K562 (cell line): ENCODE data around the gene LITAF. TPM values are rescaled to one million over a fixed set of nuclear protein-coding genes. Genes with fewer than 3 reads are reported as not detected.

Experiments
- ATAC-seq: fragments of 200-7000 bp; cut with Tn5 transposase; 3 replicates; pipeline ENCODE4 v1.9.1; 2020; ENCODE audit warnings: moderate library complexity
- BruUV-seq: library from RNA; stranded (reverse); fragments of 400-500 nt; replicated peaks from 2 replicates; lab custom pipeline; 2021; lab: Mats Ljungman, UMichigan
- CTCF ChIA-PET: fragments of 300-600 bp; formaldehyde crosslinking; extraction: SDS; loops from one replicate; lab custom pipeline; 2021; ENCODE audit warnings: low intra/inter-chr PET ratio; lab: Yijun Ruan, JAX
- POLR2A ChIA-PET: fragments of 300-600, 350-650 bp; sonication (Branson Sonifier 250); formaldehyde crosslinking; extraction: SDS; loops from one replicate; lab custom pipeline; 2021; ENCODE audit warnings: antibody characterized with exemption, inconsistent platforms; lab: Yijun Ruan, JAX
- DNase-seq, 4 experiments: peaks; one replicate each; pipeline versions ENCODE4 v3.0.0 to v3.0.0-alpha.2; 2011 to 2018; ENCODE audit warnings: low spot score in 3 of 4, mixed read lengths in 3 of 4; ENCODE audit errors: extremely low read depth in 1 of 4
- FAIRE-seq: peaks from 2 replicates; lab custom pipeline; 2011; peaks lifted over from hg19 to GRCh38; lab: Jason Lieb, UNC
- H2AFZ ChIP-seq: 2 replicates; pipeline ENCODE4 v1.6.0; 2011; ENCODE audit warnings: low read depth, low read length, control low read depth, inconsistent platforms
- H3K27ac ChIP-seq: fragments of 200-600 bp; 3 replicates; pipeline ENCODE4 v1.8.0; 2011; ENCODE audit warnings: low read depth, mild to moderate bottlenecking, control low read depth, inconsistent platforms, low read length, moderate library complexity, mixed read lengths; ENCODE audit errors: extremely low read depth
- H3K27me3 ChIP-seq, 2 experiments: fragments of 300-600 bp in 1 of 2; 2 replicates in 1 of 2; 3 replicates in 1 of 2; pipeline versions ENCODE4 v1.6.0 to v1.8.0; 2011; ENCODE audit warnings: inconsistent platforms in 2 of 2, low read length in 2 of 2, mild to moderate bottlenecking in 1 of 2, mixed read lengths in 1 of 2, moderate library complexity in 1 of 2; ENCODE audit not compliant: control insufficient read depth in 2 of 2, insufficient read depth in 2 of 2
- H3K36me3 ChIP-seq: fragments of 300-600 bp; 3 replicates; pipeline ENCODE4 v1.8.0; 2011; ENCODE audit warnings: mild to moderate bottlenecking, low read length, inconsistent platforms; ENCODE audit not compliant: control insufficient read depth, insufficient read depth
- H3K4me1 ChIP-seq, 2 experiments: fragments of 200-600 bp in 1 of 2; replicated peaks in 1 of 2; 2 replicates in 1 of 2; 3 replicates in 1 of 2; pipeline versions ENCODE4 v1.5.1 to v1.8.0; 2011; ENCODE audit warnings: inconsistent platforms in 2 of 2, low read length in 2 of 2, mild to moderate bottlenecking in 1 of 2, mixed read lengths in 1 of 2, moderate library complexity in 1 of 2; ENCODE audit not compliant: control insufficient read depth in 2 of 2, insufficient read depth in 2 of 2
- H3K4me2 ChIP-seq: 2 replicates; pipeline ENCODE4 v1.6.1; 2011; ENCODE audit warnings: low read length, control low read depth, inconsistent platforms, mixed read lengths; ENCODE audit not compliant: insufficient read depth
- H3K4me3 ChIP-seq: fragments of 200-600 bp; sonication (generic), shearing (Covaris generic); 2 replicates; pipeline ENCODE4 v1.5.1; 2016; ENCODE audit warnings: control low read depth, inconsistent platforms
- H3K79me2 ChIP-seq: fragments of 200-600 bp; 3 replicates; pipeline ENCODE4 v1.8.0; 2011; ENCODE audit warnings: low read length, inconsistent platforms; ENCODE audit not compliant: control insufficient read depth, insufficient read depth
- H3K9ac ChIP-seq, 2 experiments: 2 replicates each; pipeline versions ENCODE4 v1.6.0 to v1.6.1; 2011; ENCODE audit warnings: low read depth in 2 of 2, low read length in 2 of 2, control low read depth in 1 of 2, inconsistent platforms in 1 of 2, mild to moderate bottlenecking in 1 of 2, mixed read lengths in 1 of 2; ENCODE audit not compliant: insufficient read depth in 1 of 2
- H3K9me1 ChIP-seq: one replicate; pipeline ENCODE4 v1.6.0; 2011; ENCODE audit warnings: inconsistent platforms, mild to moderate bottlenecking, low read length, moderate library complexity; ENCODE audit not compliant: control insufficient read depth, insufficient read depth
- H3K9me3 ChIP-seq: replicated peaks from 2 replicates; pipeline ENCODE4 v1.5.1; 2011; ENCODE audit warnings: low read depth, low read length, inconsistent platforms; ENCODE audit not compliant: control insufficient read depth, insufficient read depth
- H4K20me1 ChIP-seq: replicated peaks from 2 replicates; pipeline ENCODE4 v1.6.1; 2011; ENCODE audit warnings: low read length, inconsistent platforms, mixed read lengths; ENCODE audit not compliant: control insufficient read depth, insufficient read depth
- BRCA1 ChIP-seq, 2 experiments: fragments of 450-650 bp in 1 of 2; sonication (generic) in 1 of 2; formaldehyde crosslinking in 1 of 2; IDR thresholded peaks; 2 replicates each; pipeline versions ENCODE4 v1.5.0 to v1.6.1; 2017 to 2020; ENCODE audit warnings: mild to moderate bottlenecking in 1 of 2, missing genetic modification reagents in 1 of 2
- C11orf30 ChIP-seq: fragments of 450-650 bp; IDR thresholded peaks from 2 replicates; pipeline ENCODE4 v1.6.1; 2016; ENCODE audit warnings: low read depth, mild to moderate bottlenecking
- DPF2 ChIP-seq: fragments of 450-650 bp; IDR thresholded peaks from 2 replicates; pipeline ENCODE4 v1.6.1; 2016
- ETV6 ChIP-seq, 3 experiments: fragments of 150-350 bp in 1 of 3; sonication (generic) in 1 of 3; formaldehyde crosslinking in 1 of 3; IDR thresholded peaks; 2 replicates each; pipeline versions ENCODE4 v1.6.1 to v1.8.0; 2014 to 2022; ENCODE audit warnings: borderline replicate concordance in 2 of 3, low read depth in 2 of 3, antibody characterized with exemption in 1 of 3, low read length in 1 of 3, mild to moderate bottlenecking in 1 of 3, missing genetic modification reagents in 1 of 3
- IFI16 ChIP-seq: fragments of 250-450 bp; sonication (Bioruptor Pico); IDR thresholded peaks from 2 replicates; pipeline ENCODE4 v2.1.2; 2022; ENCODE audit warnings: mild to moderate bottlenecking, inconsistent platforms
- KLF1 ChIP-seq: fragments of 450-650 bp; IDR thresholded peaks from 2 replicates; pipeline ENCODE4 v1.6.1; 2016; ENCODE audit warnings: missing genetic modification characterization, missing compliant biosample characterization
- NFYB ChIP-seq: IDR thresholded peaks from 2 replicates; pipeline ENCODE4 v1.6.1; 2011; ENCODE audit warnings: mild to moderate bottlenecking, moderate library complexity; ENCODE audit not compliant: insufficient read length; ENCODE audit errors: extremely low read depth
- OTX1 ChIP-seq: fragments of 450-650 bp; formaldehyde crosslinking; IDR thresholded peaks from 2 replicates; pipeline ENCODE4 v1.4.0; 2022; ENCODE audit warnings: mild to moderate bottlenecking
- RBM25 ChIP-seq: fragments of 200-400 bp; formaldehyde crosslinking; IDR thresholded peaks from 2 replicates; pipeline ENCODE4 v1.6.1; 2018; ENCODE audit warnings: low read length, low read depth, moderate library complexity; ENCODE audit not compliant: severe bottlenecking
- SMC3 ChIP-seq: conservative IDR thresholded peaks from 2 replicates; pipeline ENCODE4 v1.6.1; 2011; ENCODE audit warnings: low read depth, low read length, improper control_type of control experiment; ENCODE audit not compliant: insufficient read depth
- SREBF2 ChIP-seq: sonication (generic); formaldehyde crosslinking; IDR thresholded peaks from 2 replicates; pipeline ENCODE4 v1.4.0; 2020; ENCODE audit warnings: mild to moderate bottlenecking, missing genetic modification reagents
- TAL1 ChIP-seq: fragments of 450-650 bp; IDR thresholded peaks from 2 replicates; pipeline ENCODE4 v1.6.1; 2016; ENCODE audit warnings: mild to moderate bottlenecking
- ZBTB17 ChIP-seq: fragments of 450-650 bp; formaldehyde crosslinking; IDR thresholded peaks from 2 replicates; pipeline ENCODE4 v1.4.0; 2020; ENCODE audit warnings: mild to moderate bottlenecking
- ZKSCAN1 ChIP-seq: fragments of 150-350 bp; IDR thresholded peaks from 2 replicates; pipeline ENCODE4 v1.6.1; 2016; ENCODE audit warnings: low read depth, low read length
- ZNF75A ChIP-seq: fragments of 450-650 bp; formaldehyde crosslinking; IDR thresholded peaks from 2 replicates; pipeline ENCODE4 v1.4.0; 2020; ENCODE audit warnings: mild to moderate bottlenecking
- ZNF76 ChIP-seq: fragments of 250-450 bp; sonication (Bioruptor Pico); IDR thresholded peaks from 2 replicates; pipeline ENCODE4 v1.4.0; 2020; ENCODE audit warnings: mild to moderate bottlenecking, moderate library complexity, borderline replicate concordance
- ZNF79 ChIP-seq: fragments of 250-450 bp; sonication (Bioruptor Pico); IDR thresholded peaks from 2 replicates; pipeline ENCODE4 v1.4.0; 2020; ENCODE audit warnings: low read depth, mild to moderate bottlenecking, moderate library complexity
- ZSCAN29 ChIP-seq: fragments of 450-650 bp; IDR thresholded peaks from 2 replicates; pipeline ENCODE4 v1.6.1; 2017
- WGBS: fragments of 100-300 bp; shearing (Covaris generic); methylation state at CpG from one replicate; pipeline ENCODE4 v1.1.6; 2016; ENCODE audit warnings: low coverage, mixed read lengths; ENCODE audit not compliant: insufficient coverage; ENCODE audit errors: missing lambda C conversion rate; 5-methylcytosine and 5-hydroxymethylcytosine counted together
- in situ Hi-C: fragments of 300-500 bp; cut with MboI; formaldehyde crosslinking; loops from 4 replicates; pipeline ENCODE4 v1.15.0; 2018; ENCODE audit warnings: inconsistent platforms, mixed read lengths
- intact Hi-C: fragments of 100-400 bp; cut with micrococcal nuclease; formaldehyde crosslinking; loops from 2 replicates; pipeline ENCODE4 v1.14.2; 2022
- polyA plus RNA-seq, 8 experiments: library from polyadenylated mRNA; depleted of rRNA in 4 of 8; stranded (reverse) in 5 of 8; unstranded in 3 of 8; fragments of >200 nt; fragmentation: Nextera tagmentation in 2 of 8; fragmentation: Illumina TruSeq in 1 of 8; extraction: Ambion mirVana in 2 of 8; extraction: Trizol in 1 of 8; gene quantifications; 2 replicates each; pipeline versions ENCODE4 v1.2.1 to v1.2.3, GENCODE V29; 2011 to 2014; ENCODE audit warnings: inconsistent platforms in 1 of 8, missing spikeins in 1 of 8
- total RNA-seq, 7 experiments: library from RNA; depleted of rRNA in 6 of 7; stranded (reverse); fragments of >200 nt in 6 of 7; fragmentation: Illumina TruSeq in 2 of 7; extraction: Trizol in 2 of 7; gene quantifications; 2 replicates each; pipeline versions ENCODE4 v1.2.1 to v1.2.3, GENCODE V29; 2011 to 2021; ENCODE audit warnings: low replicate concordance in 1 of 7

LITAF gene
- total and polyA plus RNA-seq, 9 of the 15 experiments (the other 6 are each of a cell fraction or from before 2014, with no cell fraction given): 4.1 to 17.8 (median 11.9) TPM

DNA sequence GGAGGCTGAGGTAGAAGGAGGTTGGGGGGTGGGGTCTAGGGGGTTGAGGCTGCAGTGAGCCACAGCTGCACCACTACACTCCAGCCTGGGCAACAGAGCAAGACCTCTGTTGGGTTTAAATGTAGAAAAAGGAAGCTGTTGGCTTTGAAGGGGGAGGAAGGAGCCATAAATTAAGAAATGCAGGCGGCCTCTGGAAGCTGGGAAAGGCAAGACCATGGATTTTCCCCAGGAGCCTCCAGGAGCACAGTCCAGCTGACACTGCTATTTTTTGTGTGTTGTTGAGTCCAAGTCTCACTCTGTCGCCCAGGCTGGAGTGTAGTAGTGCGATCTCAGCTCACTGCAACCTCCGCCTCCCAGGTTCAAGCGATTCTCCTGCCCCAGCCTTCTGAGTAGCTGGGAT, 15.9 kb downstream of the LITAF start:
- Histone ChIP-seq H2AFZ (no peak overlapping the region), H3K4me3 (no peak overlapping the region), H4K20me1 (no peaks in the 10 kb centered on the region; the same call in 1 of the 2 replicates), H3K36me3 (no peaks in the 10 kb centered on the region), H3K9ac (no peak overlapping the region), H3K9me3 (no peaks in the 10 kb centered on the region), H3K4me2 (no peak overlapping the region), H3K79me2 (no peaks in the 10 kb centered on the region), H3K4me1 (no peaks in the 10 kb centered on the region; a peak in 1 of 5 replicates), H3K27me3 (peaks cover 3 to 15% of the 10 kb centered on the region in 2 experiments; a peak in 3 of 5 replicates), H3K27ac (no peak overlapping the region), H3K9me1 (no peaks in the 10 kb centered on the region)
- ChIA-PET CTCF (no interaction called here), POLR2A (interaction anchor here (0.6 to 1.3 kb wide), 3 partner anchors 13 to 669 kb away, joined by 3 read pairs; no protein-coding TSS in a partner anchor)
- DNase-seq (no peak), FAIRE-seq (no peak), ATAC-seq (no peak)
- TF ChIP-seq ETV6 (IDR thresholded peaks at IDR 0.05; ENCODE audit: borderline replicate concordance in 1 of 2, low read depth in 2 of 2, low read length in 1 of 2) (no peak), ETV6 (CRISPR knock-in tag; IDR thresholded peaks at IDR 0.05; ENCODE audit: borderline replicate concordance) (no peak), NFYB (no peak), C11orf30 (peak; percentile 32; the same call in 1 of the 2 replicates)
- no TSS peak for BruUV-seq
- intact Hi-C loops (no loop called here), in situ Hi-C loops (no loop called here)
- 20% methylated on average over 4 of the region's 5 CpGs for WGBS

DNA sequence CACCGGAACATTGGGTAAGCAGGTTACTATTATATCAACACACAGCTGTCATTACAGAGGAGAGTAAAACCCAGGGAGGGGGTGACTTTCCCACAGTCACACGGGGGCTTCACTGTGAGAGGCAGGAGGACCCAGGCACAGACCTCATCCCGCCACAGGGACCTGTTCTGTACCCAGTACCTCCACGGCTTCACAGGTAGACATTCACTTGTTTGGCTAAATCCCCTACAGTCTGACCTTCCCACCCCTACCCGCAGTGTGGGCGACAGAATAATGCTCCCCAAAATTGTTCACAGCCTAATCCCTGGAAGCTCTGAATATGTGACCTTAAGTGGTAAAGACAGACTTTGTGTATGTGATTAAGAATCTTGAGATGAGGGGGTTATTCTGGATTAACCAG, 16.5 kb downstream of the LITAF start:
- POLR2A ChIA-PET: interaction anchor here (1.0 to 1.3 kb wide), 2 partner anchors 14 to 89 kb away, joined by 3 read pairs; no protein-coding TSS in a partner anchor
- no peaks in the 10 kb centered on the region; a peak in 1 of 5 replicates for H3K4me1 ChIP-seq
- no TSS peak for BruUV-seq
- FAIRE-seq: no peak
- no peak overlapping the region for H3K9ac ChIP-seq
- 29% methylated on average over 6 of the region's 6 CpGs for WGBS
- in situ Hi-C loops: no loop called here
- TF ChIP-seq ZNF75A (CRISPR knock-in tag): no peak
- TF ChIP-seq BRCA1 (IDR thresholded peaks at IDR 0.05): no peak
- no peak for TF ChIP-seq BRCA1 (CRISPR knock-in tag; IDR thresholded peaks at IDR 0.05)
- TF ChIP-seq ZBTB17 (CRISPR knock-in tag): no peak
- TF ChIP-seq IFI16 (CRISPR knock-in tag): no peak
- TF ChIP-seq ZNF76: no peak
- no peak for TF ChIP-seq SREBF2
- TF ChIP-seq TAL1: no peak
- peak; percentile 22 for TF ChIP-seq RBM25
- no peak for TF ChIP-seq OTX1
- TF ChIP-seq ZSCAN29: no peak
- TF ChIP-seq SMC3: no peak
- no peak for TF ChIP-seq KLF1 (tag)
- peak; percentile 90 for TF ChIP-seq ZNF79
- no peak for TF ChIP-seq ZKSCAN1
- TF ChIP-seq DPF2: no peak
- TF ChIP-seq, all 486 proteins: peak for 2
- peaks cover 3 to 18% of the 10 kb centered on the region in 2 experiments; a peak in 3 of 5 replicates for H3K27me3 ChIP-seq
- H2AFZ ChIP-seq: no peak overlapping the region
- H3K9me1 ChIP-seq: no peaks in the 10 kb centered on the region
- H3K9me3 ChIP-seq: no peaks in the 10 kb centered on the region
- no peaks in the 10 kb centered on the region for H3K79me2 ChIP-seq
- ATAC-seq: no peak
- intact Hi-C loops: no loop called here
- CTCF ChIA-PET: no interaction called here
- H3K4me3 ChIP-seq: no peak overlapping the region
- no peaks in the 10 kb centered on the region; the same call in 1 of the 2 replicates for H4K20me1 ChIP-seq
- no peak overlapping the region for H3K27ac ChIP-seq
- no peak for DNase-seq
- H3K4me2 ChIP-seq: no peak overlapping the region
- no peaks in the 10 kb centered on the region for H3K36me3 ChIP-seq
